ENCODE measurements around the gene SLC24A3.
A peak's percentile ranks its signal among the peaks of the same experiment; 100 is the strongest.
"Not testable (repeated sequence)": the region's sequence is repeated elsewhere in the genome, so short reads cannot be mapped to it uniquely, and the experiment has no call there.

Gene SLC24A3

DNA sequence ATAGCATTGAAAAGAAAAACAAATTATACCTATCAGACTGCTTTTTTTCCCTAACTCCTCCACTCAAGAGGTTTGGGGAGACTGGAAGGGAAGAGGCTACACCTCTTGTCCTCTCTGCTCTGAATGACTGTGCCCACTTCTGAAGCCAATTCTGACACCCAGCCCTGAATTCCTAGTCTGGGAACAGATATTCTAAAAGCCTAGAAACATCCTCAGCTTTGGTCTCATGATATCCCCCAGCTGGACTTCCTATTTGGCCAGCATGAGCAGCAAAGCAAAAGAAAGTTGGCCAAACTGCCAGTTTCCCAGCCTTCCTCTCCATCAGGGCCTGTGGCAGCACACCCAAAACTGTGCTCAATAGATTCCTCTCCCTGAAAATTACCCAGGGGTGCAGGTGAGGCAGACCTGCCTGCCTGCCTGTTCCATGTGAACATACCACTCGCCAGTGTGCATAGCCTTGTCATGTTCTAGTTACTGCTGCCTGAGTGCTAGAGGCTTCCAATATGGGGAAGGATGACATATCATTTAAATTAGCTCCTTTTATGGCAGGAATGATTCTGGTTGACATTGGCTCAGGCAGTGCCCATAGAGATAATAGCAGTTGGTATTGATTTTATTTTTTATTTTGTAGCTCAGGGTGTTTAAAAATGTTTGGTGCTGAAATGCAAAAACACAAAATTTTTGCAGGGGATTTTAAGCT is 393.5 kb downstream of the SLC24A3 start:
- DNase-seq = no peak

DNA sequence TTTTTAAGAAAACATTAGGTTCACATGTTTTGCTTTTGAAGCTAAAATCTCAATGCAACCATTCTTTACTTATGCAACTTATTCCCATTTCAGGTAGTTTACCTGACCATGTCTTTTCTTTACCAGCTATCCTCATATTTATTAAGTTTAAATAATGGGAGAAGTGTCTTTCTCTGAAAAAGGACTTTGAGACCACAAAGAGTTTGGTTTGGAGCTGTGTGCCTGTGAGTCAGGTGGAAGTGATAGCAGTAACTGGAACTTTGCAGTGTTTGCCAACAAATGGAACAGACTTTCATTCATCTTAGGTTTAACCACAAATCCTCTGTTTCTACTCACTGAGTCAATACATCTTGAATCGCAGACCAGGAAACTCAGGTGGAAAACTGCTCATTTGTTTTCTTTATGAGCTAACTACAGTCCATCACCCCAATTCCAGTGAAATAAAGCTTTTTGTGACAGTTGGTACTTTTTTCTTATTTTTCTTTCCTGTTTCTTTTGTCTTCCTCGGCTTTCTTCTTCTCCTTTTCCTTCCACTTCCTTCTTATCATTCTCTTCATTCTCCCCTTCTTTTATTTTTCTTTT is 397.3 kb downstream of the SLC24A3 start:
- no peak for DNase-seq

DNA sequence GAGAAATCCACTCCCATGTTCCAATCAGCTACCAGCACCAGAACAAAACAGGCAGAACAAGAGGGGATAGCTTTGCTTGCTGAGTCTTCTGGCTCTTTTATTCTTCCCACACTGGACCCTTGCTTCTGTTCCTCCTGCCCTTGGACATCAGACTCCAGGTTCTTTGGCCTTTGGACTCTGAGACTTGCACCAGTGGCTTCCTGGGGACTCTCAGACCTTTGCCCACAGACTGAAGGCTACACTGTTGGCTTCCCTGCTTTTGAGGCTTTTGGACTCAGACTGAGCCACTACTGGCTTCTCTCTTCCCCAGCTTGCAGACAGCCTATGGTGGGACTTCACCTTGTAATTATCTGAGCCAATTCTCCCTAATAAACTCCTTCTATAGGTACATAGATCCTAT is 403.2 kb downstream of the SLC24A3 start:
- DNase-seq = no peak

DNA sequence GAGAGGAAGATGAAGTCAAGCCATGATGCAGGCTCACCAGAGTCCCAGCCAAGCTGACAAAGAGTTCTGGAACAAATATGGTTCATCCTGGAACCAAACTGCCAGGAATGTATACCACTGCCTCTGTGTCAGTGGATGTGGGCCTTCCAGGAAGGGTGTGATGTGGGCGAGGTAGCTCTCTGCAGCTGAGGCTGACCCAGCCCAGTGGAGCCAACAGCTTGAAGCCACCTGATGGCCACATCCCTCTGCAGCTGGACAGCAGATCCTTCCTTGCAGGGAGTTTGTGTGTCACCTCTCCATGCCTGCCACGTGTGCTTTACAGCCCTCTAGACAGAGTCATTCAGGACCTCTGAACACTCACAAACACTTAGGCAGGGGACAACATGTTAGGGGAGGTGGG is 403.6 kb downstream of the SLC24A3 start:
- no peak for DNase-seq

DNA sequence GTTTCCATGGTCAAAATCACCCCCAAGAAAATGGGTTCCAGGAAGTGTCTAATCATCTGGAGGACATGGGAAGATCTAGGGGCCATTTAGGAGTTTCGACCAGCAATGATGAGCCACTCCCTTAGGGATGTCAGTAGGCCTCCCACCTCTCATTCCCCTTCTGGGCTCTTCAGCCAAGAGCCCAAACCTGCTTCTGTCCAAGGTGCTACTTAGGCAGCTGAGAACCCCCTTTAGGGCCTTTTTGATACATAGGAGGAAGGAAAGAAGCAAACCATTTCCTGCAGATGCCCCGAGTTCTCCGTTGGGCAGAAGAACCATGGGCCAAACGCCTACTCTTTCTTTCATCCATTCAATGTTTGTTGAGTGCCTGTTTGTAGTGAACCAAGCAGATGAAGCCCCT is 404.2 kb downstream of the SLC24A3 start:
- no peak for DNase-seq

DNA sequence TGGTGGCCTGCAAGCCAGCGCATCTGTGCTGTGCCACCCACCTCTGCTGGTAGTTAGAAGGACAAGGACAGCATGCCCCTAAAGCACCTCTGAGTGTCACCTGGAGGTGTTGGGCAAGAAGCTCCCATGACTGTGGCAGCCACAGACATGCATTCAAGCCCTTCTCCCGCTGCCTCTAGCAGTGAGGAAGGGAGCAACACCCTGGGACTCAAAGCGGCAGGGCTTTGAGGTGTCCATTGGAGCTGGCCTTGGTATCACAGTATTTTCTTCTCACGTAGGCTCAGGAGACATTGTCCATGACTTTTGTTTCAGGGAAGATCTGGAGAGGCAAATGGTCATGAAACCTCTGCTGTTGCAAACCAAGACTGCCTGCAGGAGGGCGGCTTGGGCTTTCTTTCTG is 404.8 kb downstream of the SLC24A3 start:
- no peak for DNase-seq

DNA sequence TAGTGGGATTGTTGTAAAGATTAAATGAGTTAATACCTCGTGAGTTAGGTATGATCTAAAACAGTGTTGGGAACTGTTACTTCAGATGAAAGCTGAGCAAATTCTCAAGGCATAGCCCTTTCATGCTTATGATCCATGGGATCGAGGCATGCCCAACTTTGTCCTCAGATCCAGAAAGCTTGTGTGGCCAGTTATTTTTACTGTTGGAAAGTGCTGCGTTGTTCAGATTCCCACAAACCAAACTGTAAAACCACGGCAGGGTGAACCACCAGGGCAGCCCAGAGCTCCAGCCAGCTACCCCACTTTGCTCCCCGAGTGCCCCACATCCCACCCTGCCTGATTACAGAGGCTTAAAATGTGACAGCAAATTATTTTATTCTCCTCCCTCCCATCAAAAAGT is 406.3 kb downstream of the SLC24A3 start:
- DNase-seq = no peak

DNA sequence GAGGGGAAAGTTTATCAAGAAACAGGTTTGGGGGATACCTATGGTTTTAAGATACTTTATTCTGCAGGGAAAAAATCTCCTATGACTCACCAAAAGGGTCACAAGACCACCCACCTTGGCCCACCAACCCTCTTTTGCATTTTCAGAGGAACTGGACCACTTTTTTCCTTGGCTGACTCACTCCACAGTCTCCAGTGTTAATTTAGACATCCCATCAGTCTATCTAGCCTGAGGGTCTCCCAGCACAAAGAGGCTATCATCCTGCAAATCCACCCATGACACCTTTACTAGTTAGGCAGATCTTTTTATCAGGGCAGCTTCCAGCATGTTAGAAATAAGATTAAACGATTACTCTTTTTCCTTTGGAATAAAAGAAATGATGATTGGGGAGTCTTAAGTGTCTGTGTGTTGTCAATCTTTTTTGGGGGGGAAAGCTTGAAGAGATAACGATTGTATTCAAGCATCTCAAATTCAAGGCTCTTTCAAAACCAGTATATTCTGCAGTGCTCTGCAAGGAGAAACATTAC is 407.5 kb downstream of the SLC24A3 start:
- DNase-seq = no peak

DNA sequence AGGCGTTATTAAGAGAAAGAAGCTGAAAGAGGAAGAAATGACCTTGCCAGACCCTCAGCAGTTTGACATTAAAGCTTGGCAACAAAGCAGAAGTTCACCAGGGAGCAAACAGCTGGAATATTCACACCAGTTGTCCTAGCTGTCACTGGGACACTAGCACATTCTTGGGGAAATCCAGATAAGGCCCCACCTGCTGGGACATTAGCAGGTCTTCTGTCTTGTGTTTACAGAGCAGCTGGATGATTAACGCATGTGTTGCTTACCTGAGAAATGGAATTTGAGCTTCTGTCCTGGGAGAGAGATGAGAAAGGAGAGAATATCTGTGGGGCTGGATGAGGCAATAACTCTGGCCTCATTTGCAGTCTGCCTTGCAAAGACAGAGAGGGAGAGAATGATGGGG is 408.0 kb downstream of the SLC24A3 start:
- no peak for DNase-seq

DNA sequence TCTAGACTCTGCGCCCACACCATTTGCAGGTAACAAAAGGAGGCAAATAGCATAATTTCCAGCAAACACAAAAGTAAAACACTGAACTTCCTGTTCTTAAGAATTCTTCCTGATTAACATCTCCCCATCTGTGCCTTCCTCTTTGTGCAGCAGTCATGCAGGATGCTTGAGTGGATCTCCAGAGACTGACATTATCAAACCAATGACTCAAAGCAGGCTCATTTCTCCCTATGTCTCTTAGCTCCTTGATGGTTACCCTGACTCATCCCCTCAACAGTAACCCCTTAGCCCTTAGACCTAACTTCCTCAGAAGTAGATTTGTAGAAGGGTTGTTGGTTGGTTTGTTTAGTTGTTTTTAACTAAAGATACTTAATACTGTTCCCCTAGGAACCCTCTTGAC is 408.6 kb downstream of the SLC24A3 start:
- DNase-seq = no peak

DNA sequence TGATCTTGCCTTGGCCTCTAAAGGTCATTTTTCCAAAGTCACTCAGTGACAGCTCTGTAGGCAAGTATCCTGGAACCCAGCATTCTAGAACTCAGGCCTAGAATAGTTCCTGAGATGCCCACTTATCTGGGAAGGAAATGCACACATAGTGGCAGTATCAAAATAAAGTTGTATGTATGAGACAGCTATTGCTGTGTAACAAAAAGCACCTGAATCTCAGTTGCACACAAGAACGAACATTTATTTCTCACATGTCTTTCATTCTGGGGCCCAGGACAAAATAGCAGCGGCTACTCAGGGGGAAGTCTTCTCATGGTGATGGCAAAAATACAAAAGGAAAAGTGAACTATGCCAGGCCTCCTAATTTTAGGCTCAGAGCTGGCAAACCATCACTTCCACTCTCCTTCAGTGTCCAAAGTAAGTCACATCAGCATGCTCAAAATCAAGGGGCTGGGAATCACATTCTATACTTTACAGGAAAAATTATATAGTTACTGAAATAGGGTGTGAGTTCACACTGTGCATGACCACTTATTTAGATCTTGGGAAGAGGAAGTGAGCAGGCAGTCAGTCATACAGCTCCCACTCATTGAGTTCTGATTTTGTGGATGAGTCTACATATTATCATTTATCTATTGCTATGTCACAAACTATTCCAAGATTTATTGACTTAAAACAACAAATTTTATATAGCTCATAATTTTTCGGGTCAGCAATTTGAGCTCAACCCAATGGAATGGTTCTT is 412.0 kb downstream of the SLC24A3 start:
- DNase-seq = no peak

DNA sequence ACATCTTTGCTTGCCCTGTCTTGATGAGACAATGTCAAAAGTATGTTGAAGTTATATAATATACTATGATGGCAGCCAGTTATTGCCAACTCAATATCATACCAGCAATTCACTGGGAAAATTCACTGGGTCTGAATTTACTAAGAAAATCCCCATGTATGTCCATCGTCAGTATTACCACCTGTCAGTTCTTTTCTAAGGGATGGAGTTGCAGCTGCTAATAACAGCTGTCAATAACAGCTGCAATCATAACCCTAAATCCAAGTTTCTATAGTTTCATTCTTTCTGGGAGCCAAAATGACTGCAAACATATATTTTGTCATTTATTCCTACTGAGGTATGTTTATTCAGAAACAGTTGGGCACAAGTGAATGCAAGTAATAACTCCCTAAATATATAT is 413.0 kb downstream of the SLC24A3 start:
- no peak for DNase-seq

DNA sequence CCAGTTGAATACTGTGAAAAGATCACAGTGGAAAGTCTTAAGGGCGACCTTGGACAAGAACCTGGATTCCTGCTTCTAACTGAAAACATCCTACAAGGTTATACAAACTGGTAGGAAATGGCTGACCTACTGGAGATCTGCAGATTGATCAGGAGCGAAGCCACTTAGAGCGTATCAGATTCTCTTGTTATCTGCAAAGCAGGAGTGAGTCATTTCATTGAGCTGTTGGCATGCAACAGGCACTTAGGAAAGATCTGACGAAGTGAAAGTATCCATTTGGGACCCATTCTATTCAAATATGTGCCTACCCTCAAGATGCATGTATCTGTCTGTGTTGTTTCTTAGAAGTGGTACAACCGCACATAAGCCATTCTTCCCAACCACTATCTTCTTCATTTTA is 414.5 kb downstream of the SLC24A3 start:
- no peak for DNase-seq

DNA sequence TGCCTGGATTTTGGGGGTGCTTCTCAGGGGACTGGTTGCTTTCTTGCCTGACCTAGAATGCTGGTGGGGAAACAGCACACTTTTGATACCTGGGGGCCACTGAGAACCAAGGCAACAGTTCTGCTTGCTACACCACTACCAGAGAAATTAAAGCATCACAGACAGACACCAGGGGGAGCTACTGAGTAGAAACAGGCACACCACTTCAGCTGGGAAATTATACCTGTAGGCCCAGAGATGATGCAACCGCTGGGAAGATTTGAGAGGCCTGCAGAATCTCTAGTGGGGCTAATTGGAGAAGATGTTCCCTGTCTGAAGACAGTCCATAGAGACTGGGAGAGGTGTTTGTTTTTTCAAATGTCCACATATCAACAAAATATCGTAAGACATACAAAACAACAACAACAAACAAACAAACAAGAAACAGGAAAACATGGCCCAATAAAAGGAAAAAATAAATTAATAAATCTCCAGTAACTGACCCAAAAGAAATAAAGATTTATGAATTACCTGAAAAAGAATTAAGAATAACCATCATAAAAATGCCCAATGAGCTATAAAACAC is 416.2 kb downstream of the SLC24A3 start:
- DNase-seq = peak; percentile 78 to 80

DNA sequence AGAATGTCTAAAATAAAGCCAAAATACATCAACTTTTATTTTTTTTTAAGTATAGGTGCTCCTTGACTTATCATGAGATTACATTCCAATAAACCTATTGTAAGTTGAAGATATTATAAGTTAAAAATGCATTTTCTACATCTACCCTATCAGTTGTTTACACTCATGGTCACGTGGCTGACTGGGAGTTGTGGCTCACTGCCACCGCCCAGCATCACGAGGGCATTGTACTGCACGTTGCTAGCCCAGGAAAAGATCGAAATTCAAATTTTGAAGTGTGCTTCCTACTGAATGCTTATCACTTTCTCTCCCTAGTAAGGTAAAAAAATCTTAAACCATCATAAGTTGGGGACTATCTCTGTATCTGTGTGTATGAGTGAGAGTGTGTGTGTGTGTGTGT is 419.0 kb downstream of the SLC24A3 start:
- DNase-seq = no peak

DNA sequence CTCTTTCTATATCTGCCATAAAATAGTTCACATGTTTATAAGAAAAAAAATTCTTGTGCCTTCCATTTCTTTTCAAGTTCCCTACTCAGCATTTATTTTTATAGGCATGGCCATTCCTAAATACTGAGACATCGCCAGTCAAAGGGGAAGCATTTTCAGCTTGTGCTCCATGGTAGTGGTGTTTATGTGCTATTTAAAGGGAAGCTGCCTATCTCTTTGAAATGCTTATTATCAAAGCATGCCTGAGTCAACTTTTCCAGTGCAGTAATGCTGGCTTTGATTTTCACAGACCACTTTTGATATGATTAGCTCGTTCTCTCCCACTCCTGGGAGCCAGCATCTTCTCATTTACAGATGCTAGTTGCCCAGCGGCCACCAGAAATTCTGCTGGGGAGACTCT is 421.5 kb downstream of the SLC24A3 start:
- DNase-seq = no peak

DNA sequence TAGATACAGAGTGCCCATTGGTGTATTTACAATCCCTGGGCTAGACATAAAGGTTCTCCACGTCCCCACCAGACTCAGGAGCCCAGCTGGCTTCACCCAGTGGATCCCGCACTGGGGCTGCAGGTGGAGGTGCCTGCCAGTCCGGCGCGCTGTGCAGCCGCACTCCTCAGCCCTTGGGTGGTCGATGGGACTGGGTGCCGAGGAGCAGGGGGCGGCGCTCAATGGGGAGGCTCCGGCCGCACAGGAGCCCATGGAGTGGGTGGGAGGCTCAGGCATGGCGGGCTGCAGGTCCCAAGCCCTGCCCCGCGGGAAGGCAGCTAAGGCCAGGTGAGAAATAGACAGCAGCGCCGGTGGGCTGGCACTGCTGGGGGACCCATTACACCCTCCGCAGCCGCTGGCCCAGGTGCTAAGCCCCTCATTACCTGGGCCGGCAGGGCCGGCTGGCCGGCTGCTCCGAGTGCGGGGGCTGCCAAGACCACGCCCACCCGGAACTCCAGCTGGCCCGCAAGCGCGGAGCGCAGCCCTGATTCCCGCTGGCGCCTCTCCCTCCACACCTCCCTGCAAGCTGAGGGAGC is 427.1 kb downstream of the SLC24A3 start:
- DNase-seq = not testable (repeated sequence)

DNA sequence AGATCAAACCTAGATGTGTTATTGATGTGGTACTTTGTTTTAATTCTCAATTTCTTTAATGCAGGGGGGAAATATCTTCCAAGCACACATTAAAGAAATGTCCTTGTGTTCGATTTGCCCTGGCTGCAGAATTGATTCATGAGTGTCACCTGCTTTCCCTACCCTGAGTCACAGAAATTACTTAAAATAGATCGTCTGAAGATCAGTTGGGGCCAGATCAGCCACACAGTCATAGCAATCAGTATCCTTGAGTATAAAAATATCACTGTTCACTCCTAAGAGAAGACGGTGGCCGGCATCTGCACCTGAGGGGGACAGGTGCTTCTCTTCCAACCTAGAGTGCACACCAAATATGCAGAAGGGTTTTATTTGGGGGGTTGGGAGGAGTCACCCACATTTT is 430.4 kb downstream of the SLC24A3 start:
- no peak for DNase-seq

DNA sequence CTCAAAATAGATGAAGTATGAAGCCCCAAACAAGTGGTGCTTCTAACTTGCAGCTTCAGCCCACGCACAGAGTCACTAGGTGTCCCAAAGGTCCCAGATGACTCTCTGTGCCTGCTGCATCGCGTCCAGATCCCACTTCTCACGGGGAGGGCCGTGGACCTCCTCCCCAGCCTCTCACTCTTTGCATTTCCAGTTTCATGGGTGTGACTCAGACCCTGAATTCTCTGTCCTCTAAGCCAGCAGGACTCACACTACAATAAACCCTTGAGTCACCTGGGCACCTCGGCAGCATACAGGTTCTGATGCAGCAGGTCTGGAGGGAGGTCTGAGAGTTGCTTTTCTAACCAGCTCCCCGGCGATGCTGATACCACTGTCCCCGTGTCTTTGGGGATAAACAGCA is 431.6 kb downstream of the SLC24A3 start:
- DNase-seq = no peak

DNA sequence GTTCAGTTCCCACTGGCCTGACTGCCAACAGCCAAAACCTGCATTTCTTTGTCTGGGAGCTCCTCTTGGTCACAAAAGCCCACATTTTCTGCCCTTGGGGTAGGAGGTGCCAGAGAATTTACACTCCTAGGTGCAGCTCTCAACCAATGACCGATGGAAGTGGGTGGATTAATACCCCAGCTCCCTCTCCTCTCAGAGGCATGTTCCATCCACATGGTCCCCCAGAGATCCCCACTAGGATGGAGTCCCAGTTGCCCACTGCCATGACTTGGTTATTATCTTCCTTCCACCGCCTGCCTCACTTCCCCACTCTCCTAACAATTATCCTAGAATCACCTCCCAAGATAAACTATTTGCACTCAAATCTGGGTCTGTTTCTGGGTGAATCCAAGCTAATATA is 434.5 kb downstream of the SLC24A3 start:
- DNase-seq = no peak

DNA sequence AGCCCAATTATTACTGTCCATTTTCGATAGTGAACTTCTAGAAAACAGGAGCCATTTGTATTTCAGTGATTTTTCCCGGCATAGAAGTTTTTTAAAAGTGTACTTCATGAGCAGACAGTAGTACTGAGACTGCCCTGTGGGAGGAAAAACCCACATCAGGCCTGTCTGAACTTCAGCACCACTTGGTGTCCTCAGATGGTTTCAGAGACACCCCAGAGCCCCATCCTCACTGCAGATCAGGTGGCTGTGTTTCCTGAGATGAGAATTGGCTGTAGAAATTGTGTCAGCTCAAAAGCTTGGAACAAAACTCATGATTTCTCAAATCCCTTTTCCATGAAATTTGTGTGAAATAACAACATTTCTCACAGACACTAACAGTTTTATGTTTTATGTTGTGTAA is 435.6 kb downstream of the SLC24A3 start:
- DNase-seq = no peak

DNA sequence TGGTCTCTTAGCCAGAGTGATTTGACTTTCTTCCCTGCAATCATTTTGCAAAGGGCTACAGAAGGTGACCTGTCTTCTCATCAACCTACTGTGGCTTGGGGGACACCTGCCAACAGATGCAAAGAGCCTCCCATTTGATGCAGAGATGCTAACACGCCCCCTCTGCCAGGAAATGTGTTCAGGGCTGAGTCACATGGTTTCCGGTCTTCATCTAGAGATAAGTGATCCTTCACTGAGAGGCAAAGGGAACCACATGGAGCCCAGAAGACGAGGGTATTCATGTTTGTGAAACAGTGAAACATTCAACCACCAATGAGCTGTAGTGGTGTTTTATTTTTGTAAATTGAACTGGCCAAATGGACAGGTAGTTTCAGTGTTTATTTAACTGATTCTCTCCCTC is 436.6 kb downstream of the SLC24A3 start:
- DNase-seq = no peak

DNA sequence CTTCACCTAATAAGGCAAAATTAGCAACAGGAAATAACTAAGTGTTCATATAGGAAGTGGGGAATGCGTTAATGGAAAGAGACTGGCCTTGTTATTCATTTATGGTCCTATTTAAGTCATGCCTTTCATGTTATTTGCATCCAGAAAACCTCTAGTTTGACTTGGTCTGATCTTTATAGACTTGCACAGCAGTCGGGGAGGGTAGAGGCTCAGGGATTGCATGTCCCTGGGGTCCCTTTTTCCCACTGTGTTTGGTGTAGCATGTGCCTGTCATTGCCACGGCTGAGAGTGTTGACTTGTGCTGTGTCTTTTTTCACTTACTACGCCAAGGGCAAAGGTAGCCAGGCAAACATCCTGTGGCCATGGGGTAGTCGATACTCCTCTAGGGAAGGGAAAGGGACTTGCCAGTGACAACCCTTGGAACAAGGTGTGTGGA is 440.2 kb downstream of the SLC24A3 start:
- DNase-seq = no peak
